HG02870 (cell line): ENCODE measurements around the gene NFE2.
A peak's percentile ranks its signal among the peaks of the same experiment; 100 is the strongest.
"Not testable (repeated sequence)": the region's sequence is repeated elsewhere in the genome, so short reads cannot be mapped to it uniquely, and the experiment has no call there.

Experiments used
- ATAC-seq: cut with Tn5 transposase; IDR thresholded peaks from one replicate; pipeline ENCODE4 v1.9.1; 2021; ENCODE audit warnings: mild to moderate bottlenecking, moderate library complexity; ENCODE audit not compliant: unreplicated experiment

NFE2 gene

GRCh38 chr12:54300732-54301427 is at the start of gene NFE2:
TSS of gene NFE2 (minus strand) at chr12:54301015. CDS start at chr12:54295248, 5,767 bp downstream.
- no peak for ATAC-seq

DNA sequence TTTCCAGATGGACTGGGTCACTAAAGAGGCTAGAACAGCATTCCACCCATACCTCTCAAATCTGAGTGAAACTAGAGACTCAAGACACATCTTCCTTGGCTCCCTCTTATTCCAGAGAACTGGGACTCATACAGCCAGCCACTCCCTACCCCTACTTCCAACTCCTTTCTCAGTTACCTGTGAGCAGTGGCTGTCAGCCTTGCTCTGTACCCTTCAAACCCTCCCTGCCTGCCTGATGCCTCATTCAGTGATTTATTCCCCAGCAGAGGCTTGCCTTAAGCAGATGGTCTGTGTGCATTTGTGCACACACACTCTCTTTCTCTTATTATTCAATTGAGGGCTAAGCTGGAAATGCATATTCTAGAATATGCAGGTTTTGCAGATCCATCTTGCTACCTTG is 48.9 kb upstream of the NFE2 start:
- ATAC-seq: no peak

DNA sequence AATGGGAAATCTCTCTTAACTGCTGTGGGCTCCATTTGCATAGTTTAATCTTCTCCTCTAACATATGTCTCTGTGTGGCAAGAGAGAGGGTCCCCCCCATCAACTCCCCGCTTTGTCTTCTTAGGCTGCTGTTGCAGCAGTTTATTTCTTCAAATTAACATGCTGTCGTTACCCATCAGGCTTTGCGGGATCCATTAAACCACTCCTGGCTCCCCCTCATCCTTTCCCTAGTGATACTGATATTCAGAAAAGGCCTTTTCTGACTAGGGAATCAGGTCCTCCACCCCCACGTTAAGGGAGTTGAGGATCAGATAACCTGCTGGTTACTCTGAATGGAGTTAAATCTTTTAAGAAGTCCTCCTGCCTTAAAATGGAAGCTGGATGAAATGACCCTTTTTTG is 48.2 kb upstream of the NFE2 start:
- ATAC-seq: no peak

GRCh38 chr12:54341378-54342300 is 40.8 kb upstream of the NFE2 start:
- ATAC-seq: no peak

DNA sequence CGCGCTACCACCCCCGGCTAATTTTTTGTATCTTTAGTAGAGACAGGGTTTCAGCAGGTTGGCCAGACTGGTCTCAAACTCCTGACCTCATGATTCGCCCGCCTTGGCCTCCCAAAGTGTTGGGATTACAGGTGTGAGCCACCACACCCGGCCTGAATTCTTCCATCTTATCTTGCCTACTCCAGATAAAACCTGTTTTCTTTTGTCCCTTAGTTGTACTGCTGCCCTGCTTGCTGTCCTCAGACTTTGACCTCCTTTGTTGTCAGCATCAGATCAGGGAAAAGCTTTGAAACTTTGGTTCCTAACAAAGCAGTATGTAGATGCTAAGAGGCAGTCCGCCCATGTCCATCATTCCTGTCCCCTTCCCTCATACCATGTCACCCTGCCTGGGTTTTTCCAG is 40.0 kb upstream of the NFE2 start:
- no peak for ATAC-seq

DNA sequence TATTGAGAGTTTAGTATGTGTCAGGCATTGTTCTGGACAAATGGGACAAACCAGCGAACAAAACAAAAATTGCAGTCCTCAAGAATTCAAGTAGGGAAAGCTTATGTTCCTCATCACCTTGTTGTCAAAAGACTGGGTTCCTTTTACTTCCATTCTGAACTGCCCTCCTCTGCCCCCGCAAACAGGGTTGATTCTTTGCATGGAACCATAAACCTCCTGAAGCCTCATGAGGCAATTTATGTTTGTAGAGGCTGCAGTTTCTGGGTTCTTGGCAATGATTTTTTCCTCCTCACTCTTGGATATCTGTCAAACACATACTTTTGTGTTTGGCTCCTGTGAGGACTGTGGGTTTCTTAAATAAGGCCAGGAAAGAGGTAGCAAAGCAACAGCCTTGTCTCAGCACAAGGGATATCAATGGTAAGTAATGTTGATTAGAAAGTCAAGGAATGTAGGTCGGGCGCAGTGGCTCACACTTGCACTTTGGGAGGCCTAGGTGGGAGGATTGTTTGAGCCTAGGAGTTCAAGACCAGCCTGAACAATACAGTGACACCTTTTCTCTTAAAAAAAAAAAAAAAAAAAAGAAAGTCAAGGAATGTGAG is 38.0 kb upstream of the NFE2 start:
- no peak for ATAC-seq

DNA sequence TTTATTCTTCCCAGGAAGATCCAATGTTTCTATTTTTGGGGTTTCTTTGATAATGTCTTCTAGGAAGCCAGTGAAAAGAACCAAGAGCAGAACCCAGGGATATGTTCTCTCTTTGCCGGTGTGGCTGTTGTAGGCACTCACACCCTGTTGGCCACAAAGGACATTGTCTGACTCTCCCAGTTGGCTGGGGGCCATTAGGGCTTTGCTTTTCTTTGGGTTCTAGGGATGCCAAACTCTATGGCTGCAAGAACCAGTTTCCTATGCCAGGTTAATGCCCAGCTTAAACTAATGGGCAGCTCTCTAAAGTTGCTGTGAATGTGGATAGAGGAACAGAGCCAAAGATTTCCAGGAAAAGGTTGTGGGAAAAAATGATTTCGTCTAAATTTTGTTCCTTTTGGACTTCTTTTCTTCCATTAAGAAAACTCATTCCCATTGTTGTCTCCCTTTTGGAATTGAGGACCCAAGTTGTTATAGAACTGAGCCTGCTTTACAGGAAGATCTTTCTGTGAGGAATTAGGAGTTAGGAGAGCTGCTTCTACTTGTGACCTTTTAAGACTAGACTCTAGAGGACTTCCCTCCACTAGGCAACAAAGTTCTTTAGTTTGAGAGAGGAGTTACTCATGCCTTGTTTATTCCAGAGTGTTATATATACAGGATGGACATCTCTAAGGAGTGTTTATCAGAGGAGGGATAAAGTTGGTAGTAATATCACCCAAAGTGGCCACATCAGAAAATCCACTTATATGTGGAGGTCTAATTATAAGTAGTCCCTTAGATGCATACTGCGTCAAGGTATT is 37.2 kb upstream of the NFE2 start:
- no peak for ATAC-seq

- no peak for ATAC-seq
Measured at GRCh38 chr12:54337280-54337842, 36.5 kb upstream of the NFE2 start.

DNA sequence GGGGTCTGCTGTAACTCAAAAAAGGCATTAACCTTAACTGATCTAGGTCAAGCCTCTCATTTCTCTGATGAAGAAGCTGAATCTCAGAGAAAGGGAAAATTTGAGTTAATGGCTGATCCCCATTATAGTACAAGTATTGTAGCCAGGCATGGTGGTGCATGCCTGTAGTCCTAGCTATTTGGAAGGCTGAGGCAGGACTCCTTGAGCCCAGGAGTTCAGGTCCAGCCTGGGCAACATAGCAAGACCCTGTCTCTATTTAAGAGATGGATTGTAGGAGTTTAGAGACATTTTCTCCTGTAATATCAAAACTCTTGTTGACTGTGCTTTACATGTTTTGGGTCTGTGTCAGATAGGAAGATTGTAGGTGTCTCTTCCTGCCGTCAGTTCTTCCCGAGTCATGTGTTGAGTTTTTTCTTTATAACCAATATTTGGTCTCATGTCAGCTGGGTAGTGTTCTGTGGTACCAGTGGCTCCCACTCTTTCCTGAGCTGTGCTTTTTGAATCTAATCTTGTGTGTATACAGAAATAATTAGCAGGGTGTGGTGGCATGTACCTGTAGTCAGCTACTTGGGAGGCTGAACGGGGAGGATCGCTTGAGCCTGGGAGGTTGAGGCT is 32.7 kb upstream of the NFE2 start:
- ATAC-seq: no peak

DNA sequence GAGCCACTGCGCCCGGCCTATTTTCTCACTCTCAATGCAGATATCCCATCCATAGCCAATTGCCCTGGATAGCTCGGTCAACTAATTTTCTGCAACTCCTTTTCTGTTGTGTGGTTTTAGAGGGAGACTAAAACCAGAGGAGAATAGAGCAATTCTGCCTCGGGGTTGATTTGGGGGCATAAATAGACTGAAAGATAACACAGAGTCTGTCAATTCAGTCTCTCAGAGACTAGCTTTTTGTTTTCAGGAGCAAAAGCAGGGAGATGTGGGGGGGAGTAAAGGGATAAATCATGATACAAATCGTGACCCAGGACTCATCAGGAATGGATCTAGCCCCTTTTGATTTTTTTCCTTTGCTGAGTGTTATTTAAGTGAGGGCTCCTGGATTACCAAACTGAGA is 30.6 kb upstream of the NFE2 start:
- no peak for ATAC-seq

DNA sequence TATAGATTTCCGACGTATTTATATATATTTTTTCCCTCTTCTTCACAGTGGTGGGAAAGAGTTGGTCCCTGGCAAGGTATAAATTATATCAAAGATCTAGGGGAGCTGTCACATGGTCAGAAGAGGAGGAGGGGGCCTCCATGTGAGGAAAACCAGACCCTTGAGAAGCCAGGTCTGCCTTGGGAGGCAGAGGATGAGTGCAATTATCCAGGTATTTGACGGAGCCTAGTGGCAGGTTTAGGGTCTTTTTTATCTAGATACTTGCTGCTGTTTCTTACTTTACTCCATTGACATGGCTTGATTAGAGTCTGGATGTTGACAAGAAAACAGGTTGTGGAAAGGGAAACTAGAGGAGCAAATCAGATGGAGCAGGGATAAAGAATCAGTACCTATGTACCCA is 29.6 kb upstream of the NFE2 start:
- ATAC-seq: no peak

DNA sequence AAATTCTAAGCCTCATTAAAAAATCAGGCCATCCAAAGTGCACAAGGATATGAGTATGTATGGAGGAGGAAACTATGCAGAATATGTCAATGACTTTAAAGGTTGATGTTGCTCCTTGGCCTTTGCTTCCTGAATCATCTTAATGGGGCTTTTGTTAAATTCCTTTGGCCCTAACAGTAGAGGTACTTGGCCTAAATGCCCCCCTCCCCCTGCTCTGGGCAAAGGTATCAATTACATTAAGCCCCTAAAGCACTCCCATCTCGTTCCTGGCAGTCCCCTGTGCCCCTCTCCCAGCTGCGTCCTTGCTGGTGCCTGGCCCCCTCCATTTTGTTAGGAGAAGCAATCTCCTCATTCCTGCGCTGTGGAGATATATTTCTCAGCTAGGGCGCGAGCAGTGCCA is 28.9 kb upstream of the NFE2 start:
- no peak for ATAC-seq

DNA sequence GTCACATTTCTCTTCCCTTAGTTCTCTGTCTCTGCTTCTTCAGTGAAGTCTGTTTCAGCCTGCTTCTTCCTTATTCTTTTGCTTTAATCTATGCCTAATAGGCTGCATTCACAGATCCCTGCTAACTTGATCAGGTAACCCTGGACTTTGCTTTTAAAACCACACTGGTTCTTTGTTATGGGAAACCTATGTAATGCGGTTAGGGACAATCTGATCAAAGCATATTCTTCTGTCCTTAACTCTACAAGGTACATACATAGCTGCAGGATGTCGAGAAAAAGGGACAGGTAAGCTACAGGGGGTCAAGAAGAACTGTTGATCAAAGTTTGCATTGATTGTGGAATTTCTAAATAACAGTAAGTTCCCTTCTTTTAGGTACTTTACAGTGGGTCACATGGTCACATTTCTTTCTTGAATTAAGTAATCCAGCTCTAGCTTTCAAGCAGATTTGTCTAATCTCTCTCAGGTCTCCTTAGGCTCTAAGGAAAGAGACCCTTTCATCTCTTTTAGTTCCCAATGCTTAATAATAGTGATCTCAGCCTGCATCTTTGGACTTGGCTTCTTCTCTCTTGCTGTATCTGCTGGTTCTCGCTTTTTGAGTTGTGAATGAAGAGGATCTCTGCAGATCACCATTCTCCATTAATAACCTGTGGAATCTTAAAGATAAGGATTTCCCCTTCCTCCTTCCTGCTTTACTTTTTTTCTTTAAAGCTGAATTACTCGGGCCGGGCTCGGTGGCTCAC is 28.0 kb upstream of the NFE2 start:
- ATAC-seq: no peak

GRCh38 chr12:54325442-54326109 is 24.8 kb upstream of the NFE2 start:
- ATAC-seq: not testable (repeated sequence)

GRCh38 chr12:54324617-54325441 is 24.0 kb upstream of the NFE2 start, which contains the start of gene COPZ1:
TSS of gene COPZ1 (plus strand) at chr12:54325131. CDS start at chr12:54325164, 33 bp downstream.
- peak; percentile 98 for ATAC-seq

GRCh38 chr12:54321363-54321762 is 20.5 kb upstream of the NFE2 start:
- no peak for ATAC-seq

GRCh38 chr12:54312309-54312708 is 11.5 kb upstream of the NFE2 start:
- not testable (repeated sequence) for ATAC-seq

- ATAC-seq: no peak
Measured at GRCh38 chr12:54311051-54311450, 10.2 kb upstream of the NFE2 start.
